MCF 10A (cell line): ENCODE results near the gene RNF220. TPM values are rescaled to one million over a fixed set of nuclear protein-coding genes. Genes with fewer than 3 reads are reported as not detected.

Experiments used
- BruUV-seq: library from RNA; stranded (reverse); fragments of 400-500 nt; replicated peaks from 2 replicates; lab custom pipeline; 2021; lab: Mats Ljungman, UMichigan
- CTCF ChIA-PET: fragments of 300-600 bp; sonication (Branson Sonifier 250); formaldehyde crosslinking; extraction: SDS; loops from one replicate; lab custom pipeline; 2021; ENCODE audit warnings: antibody characterized with exemption, inconsistent platforms; lab: Yijun Ruan, JAX
- POLR2A ChIA-PET: fragments of 300-600, 350-650 bp; sonication (Branson Sonifier 250); formaldehyde crosslinking; extraction: SDS; loops from one replicate; lab custom pipeline; 2020; ENCODE audit warnings: antibody characterized with exemption, inconsistent platforms; lab: Yijun Ruan, JAX
- DNase-seq: peaks from one replicate; pipeline ENCODE4 v3.0.0-alpha.2; 2018; ENCODE audit not compliant: unreplicated experiment
- H3K27ac Mint-ChIP-seq: one replicate; pipeline ENCODE4 v1.8.0; 2022; ENCODE audit warnings: mild to moderate bottlenecking, low read depth, mixed read lengths; ENCODE audit not compliant: unreplicated experiment
- H3K27me3 Mint-ChIP-seq: one replicate; pipeline ENCODE4 v1.8.0; 2022; ENCODE audit warnings: mixed read lengths; ENCODE audit not compliant: insufficient read depth, unreplicated experiment
- H3K36me3 Mint-ChIP-seq: one replicate; pipeline ENCODE4 v1.8.0; 2022; ENCODE audit warnings: mild to moderate bottlenecking, moderate library complexity, mixed read lengths; ENCODE audit not compliant: insufficient read depth, unreplicated experiment
- H3K4me1 Mint-ChIP-seq: one replicate; pipeline ENCODE4 v1.8.0; 2022; ENCODE audit warnings: mixed read lengths; ENCODE audit not compliant: insufficient read depth, unreplicated experiment
- H3K4me3 Mint-ChIP-seq: one replicate; pipeline ENCODE4 v1.8.0; 2022; ENCODE audit warnings: mild to moderate bottlenecking, moderate library complexity, mixed read lengths; ENCODE audit not compliant: unreplicated experiment
- H3K9me3 Mint-ChIP-seq: one replicate; pipeline ENCODE4 v1.8.0; 2022; ENCODE audit warnings: mixed read lengths; ENCODE audit not compliant: unreplicated experiment
- CTCF ChIP-seq: fragments of 200-600 bp; IDR thresholded peaks from one replicate; pipeline ENCODE4 v1.8.0; 2022; ENCODE audit warnings: antibody characterized with exemption, mild to moderate bottlenecking; ENCODE audit not compliant: unreplicated experiment
- intact Hi-C: fragments of 100-400 bp; cut with micrococcal nuclease; formaldehyde crosslinking; loops from 2 replicates; pipeline ENCODE4 v1.14.1; 2022
- total RNA-seq: library from RNA; stranded (reverse); gene quantifications from 2 replicates; pipeline ENCODE4 v1.2.3, GENCODE V29; 2022

The RNF220 gene
- total RNA-seq, 1 experiment from 2014 or later: 67.1 TPM

- no peak for TF ChIP-seq CTCF
- Mint-ChIP-seq H3K27ac (no peak overlapping the region), H3K36me3 (peaks cover 12% of the 10 kb centered on the region), H3K9me3 (no peaks in the 10 kb centered on the region), H3K4me1 (peaks cover 20% of the 10 kb centered on the region), H3K4me3 (no peak overlapping the region), H3K27me3 (no peaks in the 10 kb centered on the region)
- intact Hi-C loops: no loop called here
- ChIA-PET POLR2A (interaction anchor here (2.6 kb wide), 1 partner anchor 44 kb away, joined by 22 read pairs; the partner anchor contains the start of genes ARMH1 and TMEM53), CTCF (interaction anchor here (0.6 to 4.0 kb wide), 2 partner anchors 22 to 167 kb away, joined by 3 to 33 read pairs; no protein-coding TSS in a partner anchor)
- no TSS peak for BruUV-seq
- DNase-seq: no peak
Measured at GRCh38 chr1:44630116-44630515, 225.1 kb downstream of the RNF220 start.

GRCh38 chr1:44631333-44631646 lies 226.2 kb downstream of the RNF220 start:
- H3K36me3 Mint-ChIP-seq: peaks cover 20% of the 10 kb centered on the region

GRCh38 chr1:44631647-44632539 lies 226.8 kb downstream of the RNF220 start:
- CTCF ChIA-PET: interaction anchor here (0.5 to 4.0 kb wide), 6 partner anchors 20 to 415 kb away, joined by 3 to 33 read pairs (median 4); no protein-coding TSS in a partner anchor
- peaks cover 26% of the 10 kb centered on the region for H3K36me3 Mint-ChIP-seq
- H3K4me3 Mint-ChIP-seq: peak overlapping the region; percentile 79
- no peaks in the 10 kb centered on the region for H3K27me3 Mint-ChIP-seq
- H3K9me3 Mint-ChIP-seq: no peaks in the 10 kb centered on the region
- DNase-seq: peak; percentile 87
- BruUV-seq: no TSS peak
- peaks cover 20% of the 10 kb centered on the region for H3K4me1 Mint-ChIP-seq
- intact Hi-C loops: no loop called here
- H3K27ac Mint-ChIP-seq: peak overlapping the region; percentile 98
- TF ChIP-seq CTCF: no peak
- POLR2A ChIA-PET: interaction anchor here (0.5 to 2.6 kb wide), 30 partner anchors 9 to 881 kb away, joined by 3 to 22 read pairs (median 3); partner anchors contain the start of genes ARMH1, BTBD19 and TMEM53

More at GRCh38 chr1:44631333-44631646, 226.2 kb downstream of the RNF220 start:
- no peaks in the 10 kb centered on the region for H3K27me3 Mint-ChIP-seq
- H3K4me1 Mint-ChIP-seq: peaks cover 20% of the 10 kb centered on the region
- no peak for DNase-seq
- no peaks in the 10 kb centered on the region for H3K9me3 Mint-ChIP-seq
- CTCF ChIA-PET: interaction anchor here (0.9 to 4.0 kb wide), 4 partner anchors 21 to 414 kb away, joined by 4 to 33 read pairs (median 4); no protein-coding TSS in a partner anchor
- intact Hi-C loops: no loop called here
- H3K27ac Mint-ChIP-seq: peak overlapping the region; percentile 98
- POLR2A ChIA-PET: interaction anchor here (0.6 to 2.6 kb wide), 21 partner anchors 8 to 414 kb away, joined by 3 to 22 read pairs (median 4); partner anchors contain the start of genes ARMH1, BTBD19 and TMEM53
- BruUV-seq: TSS peak; percentile 76
- no peak for TF ChIP-seq CTCF
- peak overlapping the region; percentile 79 for H3K4me3 Mint-ChIP-seq

- BruUV-seq: TSS peak; percentile 59
- ChIA-PET POLR2A (interaction anchor here (0.5 to 2.6 kb wide), 15 partner anchors 9 to 881 kb away, joined by 3 to 22 read pairs (median 3); partner anchors contain the start of genes ARMH1 and TMEM53), CTCF (interaction anchor here (0.6 to 4.0 kb wide), 6 partner anchors 19 to 415 kb away, joined by 3 to 33 read pairs (median 4); no protein-coding TSS in a partner anchor)
- Mint-ChIP-seq H3K27ac (peak overlapping the region; percentile 98), H3K9me3 (no peaks in the 10 kb centered on the region), H3K4me3 (peak overlapping the region; percentile 79), H3K36me3 (peaks cover 33% of the 10 kb centered on the region), H3K4me1 (peaks cover 20% of the 10 kb centered on the region), H3K27me3 (no peaks in the 10 kb centered on the region)
- intact Hi-C loops: no loop called here
- DNase-seq: no peak
- no peak for TF ChIP-seq CTCF
Measured at GRCh38 chr1:44632598-44632997, 227.5 kb downstream of the RNF220 start.
